GM23338 (cell line): ENCODE measurements around the gene PARP14. TPM values are rescaled to one million over a fixed set of nuclear protein-coding genes. Genes with fewer than 3 reads are reported as not detected.

ENCODE experiments used
- ATAC-seq: fragments of 200-7000 bp; cut with Tn5 transposase; 3 replicates; pipeline ENCODE4 v1.9.1; 2020
- DNase-seq: peaks from one replicate; pipeline ENCODE4 v3.0.0-alpha.2; 2015; ENCODE audit warnings: low spot score
- H2AFZ ChIP-seq: fragments of 200-600 bp; sonication (generic); 2 replicates; pipeline ENCODE4 v1.8.0; 2016; ENCODE audit warnings: antibody characterized with exemption, mild to moderate bottlenecking, moderate library complexity
- H3F3A ChIP-seq: fragments of 200-600 bp; sonication (generic); replicated peaks from 2 replicates; pipeline ENCODE4 v1.8.0; 2017; ENCODE audit warnings: antibody characterized with exemption, mixed run types, low read depth
- H3K27ac ChIP-seq: fragments of 200-600 bp; sonication (generic); 2 replicates; pipeline ENCODE4 v1.6.1; 2016; ENCODE audit warnings: low read depth
- H3K27me3 ChIP-seq: fragments of 200-600 bp; sonication (generic); 2 replicates; pipeline ENCODE4 v1.8.0; 2016; ENCODE audit warnings: mild to moderate bottlenecking, mixed run types, moderate library complexity; ENCODE audit not compliant: insufficient read depth
- H3K36me3 ChIP-seq: fragments of 200-600 bp; sonication (generic); 2 replicates; pipeline ENCODE4 v1.8.0; 2016; ENCODE audit warnings: mild to moderate bottlenecking; ENCODE audit not compliant: insufficient read depth
- H3K4me1 ChIP-seq: fragments of 200-600 bp; sonication (generic); 2 replicates; pipeline ENCODE4 v1.8.0; 2016; ENCODE audit warnings: mild to moderate bottlenecking, moderate library complexity; ENCODE audit not compliant: insufficient read depth
- H3K4me2 ChIP-seq: fragments of 200-600 bp; sonication (generic); 2 replicates; pipeline ENCODE4 v1.7.1; 2017; ENCODE audit warnings: mixed run types
- H3K4me3 ChIP-seq: fragments of 200-600 bp; sonication (generic); 2 replicates; pipeline ENCODE4 v1.6.1; 2016; ENCODE audit warnings: mixed run types
- H3K79me2 ChIP-seq: fragments of 200-600 bp; sonication (generic); replicated peaks from 2 replicates; pipeline ENCODE4 v1.8.0; 2017; ENCODE audit warnings: mild to moderate bottlenecking; ENCODE audit not compliant: insufficient read depth
- H3K9me2 ChIP-seq: fragments of 200-600 bp; sonication (generic); 2 replicates; pipeline ENCODE4 v1.8.0; 2017; ENCODE audit not compliant: insufficient read depth
- H4K20me1 ChIP-seq: fragments of 200-600 bp; sonication (generic); replicated peaks from 2 replicates; pipeline ENCODE4 v1.8.0; 2017; ENCODE audit warnings: mild to moderate bottlenecking; ENCODE audit not compliant: insufficient read depth
- H3K27ac Mint-ChIP-seq: 2 replicates; pipeline ENCODE4 v1.8.0; 2020; ENCODE audit warnings: inconsistent platforms, mild to moderate bottlenecking, moderate library complexity, mixed read lengths
- H3K27me3 Mint-ChIP-seq: 3 replicates; pipeline ENCODE4 v1.8.0; 2022; ENCODE audit warnings: low read depth, mild to moderate bottlenecking, moderate library complexity, mixed read lengths, inconsistent platforms; ENCODE audit not compliant: insufficient read depth, poor library complexity
- H3K36me3 Mint-ChIP-seq: 3 replicates; pipeline ENCODE4 v1.8.0; 2021; ENCODE audit warnings: low read depth, mild to moderate bottlenecking, inconsistent platforms, moderate library complexity, mixed read lengths
- H3K4me1 Mint-ChIP-seq: 3 replicates; pipeline ENCODE4 v1.8.0; 2020; ENCODE audit warnings: mild to moderate bottlenecking, inconsistent platforms, mixed read lengths
- H3K4me3 Mint-ChIP-seq: 3 replicates; pipeline ENCODE4 v1.8.0; 2021; ENCODE audit warnings: moderate library complexity, mild to moderate bottlenecking, inconsistent platforms, mixed read lengths
- H3K9me3 Mint-ChIP-seq: 3 replicates; pipeline ENCODE4 v1.8.0; 2020; ENCODE audit warnings: moderate library complexity, mild to moderate bottlenecking, inconsistent platforms, mixed read lengths
- CREB1 ChIP-seq: fragments of 250-450 bp; sonication (Bioruptor Pico); IDR thresholded peaks from 2 replicates; pipeline ENCODE4 v1.5.0; 2020; ENCODE audit warnings: low read depth, mild to moderate bottlenecking, moderate library complexity
- CTCF ChIP-seq, 2 experiments: fragments of 200-600 bp in 1 of 2; sonication (generic) in 1 of 2; conservative IDR thresholded peaks; 2 replicates each; pipeline versions ENCODE4 v1.5.1 to v1.6.1; 2016 to 2017; ENCODE audit warnings: antibody characterized with exemption in 2 of 2, low read depth in 2 of 2, mild to moderate bottlenecking in 2 of 2, moderate library complexity in 1 of 2
- ETS1 ChIP-seq: IDR thresholded peaks from 2 replicates; pipeline ENCODE4 v1.6.1; 2016; ENCODE audit warnings: antibody characterized with exemption
- EZH2 ChIP-seq: fragments of 200-600 bp; sonication (generic); IDR thresholded peaks from one replicate; pipeline ENCODE4 v1.8.0; 2017; ENCODE audit warnings: antibody characterized with exemption, mild to moderate bottlenecking, low read depth; ENCODE audit not compliant: unreplicated experiment
- EZH2phosphoT487 ChIP-seq: fragments of 200-600 bp; sonication (generic); IDR thresholded peaks from one replicate; pipeline ENCODE4 v1.8.1; 2018; ENCODE audit warnings: antibody characterized with exemption; ENCODE audit not compliant: unreplicated experiment
- NANOG ChIP-seq: IDR thresholded peaks from 2 replicates; pipeline ENCODE4 v1.6.1; 2016; ENCODE audit warnings: antibody characterized with exemption, borderline replicate concordance
- POLR2AphosphoS5 ChIP-seq: IDR thresholded peaks from 2 replicates; pipeline ENCODE4 v1.6.1; 2016; ENCODE audit warnings: antibody characterized with exemption, low read depth
- REST ChIP-seq: IDR thresholded peaks from one replicate; pipeline ENCODE4 v1.6.1; 2018; ENCODE audit warnings: antibody characterized with exemption; ENCODE audit not compliant: unreplicated experiment
- STAT1 ChIP-seq: IDR thresholded peaks from one replicate; pipeline ENCODE4 v1.6.1; 2016; ENCODE audit warnings: antibody characterized with exemption; ENCODE audit not compliant: unreplicated experiment
- ZNF114 ChIP-seq: fragments of 250-450 bp; sonication (Bioruptor Pico); IDR thresholded peaks from 2 replicates; pipeline ENCODE4 v1.5.0; 2020; ENCODE audit warnings: mild to moderate bottlenecking, moderate library complexity
- ZNF462 ChIP-seq: fragments of 250-450 bp; sonication (Bioruptor Pico); IDR thresholded peaks from 2 replicates; pipeline ENCODE4 v1.5.0; 2020; ENCODE audit warnings: mild to moderate bottlenecking, moderate library complexity
- polyA plus RNA-seq: library from polyadenylated mRNA; unstranded; fragments of >200 nt; fragmentation: Nextera tagmentation; extraction: Ambion mirVana; gene quantifications from 2 replicates; pipeline ENCODE4 v1.2.1, GENCODE V29; 2016
- total RNA-seq: library from RNA; depleted of rRNA; stranded (reverse); fragments of >200 nt; shearing (Covaris generic); gene quantifications from 2 replicates; pipeline ENCODE4 v1.2.3, GENCODE V29; 2014

Gene PARP14
- total and polyA plus RNA-seq, 2 experiments from 2014 or later, result 7.8 to 26.0 TPM

- TF ChIP-seq ZNF462 (CRISPR knock-in tag) (no peak), POLR2AphosphoS5 (no peak), STAT1 (no peak), EZH2phosphoT487 (no peak), CREB1 (CRISPR knock-in tag) (no peak)
These were observed 37.7 kb upstream of the PARP14 start (continued) for GRCh38 chr3:122642935-122643334.

- Histone ChIP-seq H3K4me2 (no peak overlapping the region), H2AFZ (peak overlapping the region; percentile 63; the same call in 1 of the 2 replicates), H3K36me3 (no peaks in the 10 kb centered on the region), H4K20me1 (no peaks in the 10 kb centered on the region), H3K27me3 (no peaks in the 10 kb centered on the region), H3K4me1 (peaks cover 4% of the 10 kb centered on the region; the same call in 1 of the 2 replicates), H3K9me2 (no peaks in the 10 kb centered on the region), H3K27ac (no peak overlapping the region), H3F3A (no peaks in the 10 kb centered on the region), H3K4me3 (no peak overlapping the region), H3K79me2 (no peaks in the 10 kb centered on the region)
- ATAC-seq (no peak), DNase-seq (no peak)
- Mint-ChIP-seq H3K4me3 (no peak overlapping the region), H3K27ac (no peak overlapping the region), H3K9me3 (no peaks in the 10 kb centered on the region), H3K4me1 (peaks cover 5% of the 10 kb centered on the region; the same call in 1 of the 3 replicates), H3K36me3 (no peaks in the 10 kb centered on the region), H3K27me3 (peaks cover 6% of the 10 kb centered on the region)
- TF ChIP-seq POLR2AphosphoS5 (no peak), EZH2 (no peak), STAT1 (no peak), CREB1 (CRISPR knock-in tag) (no peak), ZNF114 (CRISPR knock-in tag) (no peak), CTCF (conservative IDR thresholded peaks at IDR 0.05; ENCODE audit: low read depth in 2 of 2) (no peak), NANOG (no peak), ETS1 (no peak), REST (no peak)
These were observed 34.3 kb upstream of the PARP14 start for GRCh38 chr3:122646146-122646988.
